NCI-H82 treated with DMSO at 0.1 percent for 48 hours (cell line): ENCODE results near the gene RNGTT.
"Not testable (repeated sequence)": the region's sequence is repeated elsewhere in the genome, so short reads cannot be mapped to it uniquely, and the experiment has no call there.

ENCODE experiments used
- DNase-seq: peaks from one replicate; lab custom pipeline; 2025; ENCODE audit not compliant: unreplicated experiment; lab: John Stamatoyannopoulos, UW

Gene RNGTT

DNA sequence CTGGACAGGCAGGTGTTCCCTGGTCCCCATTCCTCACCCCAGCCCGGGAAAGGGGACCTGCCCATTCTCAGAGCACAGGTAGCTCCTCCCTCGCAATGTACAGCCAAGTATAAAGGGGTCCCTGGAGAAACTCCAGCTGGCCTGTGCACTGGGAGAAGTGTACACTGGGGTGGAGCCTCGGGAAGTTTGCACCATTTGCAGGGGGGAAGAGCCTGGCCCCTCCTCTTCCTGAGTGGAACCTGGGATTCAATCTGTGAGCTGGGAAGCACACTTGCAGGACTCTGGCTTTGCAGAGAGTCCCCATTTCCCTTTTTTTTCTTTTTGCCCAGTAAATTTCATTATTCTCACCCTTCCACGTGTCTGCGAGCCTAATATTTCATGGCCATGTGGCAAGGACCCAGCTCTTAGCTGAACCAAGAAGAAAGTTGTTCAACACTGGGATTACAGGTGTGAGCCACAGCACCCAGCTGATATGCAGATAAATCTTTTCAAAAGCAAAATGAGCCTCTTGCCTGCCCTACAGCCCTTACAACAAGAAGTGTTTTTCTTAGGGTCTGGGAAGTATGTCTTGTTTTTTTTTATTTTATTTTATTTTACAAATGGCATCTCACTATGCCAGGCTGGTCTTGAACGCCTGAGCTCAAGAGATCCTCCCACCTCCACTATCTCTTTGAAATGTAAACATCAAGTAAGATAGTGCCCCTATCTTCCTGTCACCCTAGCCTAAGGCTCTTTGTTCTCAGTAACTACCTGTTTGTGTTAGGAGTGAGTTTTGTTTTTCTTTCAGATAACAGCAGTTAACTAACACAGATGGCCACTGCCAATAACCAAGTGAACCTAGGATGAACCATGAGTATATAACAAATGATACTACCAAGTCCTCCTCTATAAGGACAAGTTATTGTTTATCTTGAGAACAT, 9.3 kb upstream of the RNGTT start:
- DNase-seq: no peak

DNA sequence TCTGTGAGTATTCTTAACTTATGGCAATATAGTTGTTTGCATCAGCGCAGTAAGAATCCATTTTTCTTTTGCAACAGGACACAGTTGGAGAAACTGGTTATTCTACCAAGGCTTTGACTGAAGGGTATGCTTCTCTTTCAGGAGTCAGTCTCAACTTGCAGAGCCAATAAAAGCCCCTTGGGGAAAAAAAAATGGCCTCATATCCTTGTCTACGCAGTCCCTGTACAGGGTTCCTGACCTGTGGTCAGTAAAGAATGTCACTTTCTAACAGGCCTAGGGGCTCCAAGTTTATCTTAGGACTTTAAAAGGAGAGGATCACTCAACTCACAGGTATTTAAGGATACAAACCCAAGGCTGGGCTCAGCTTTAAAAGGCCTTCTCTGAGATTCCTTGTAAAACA, 6.9 kb upstream of the RNGTT start:
- DNase-seq: no peak

DNA sequence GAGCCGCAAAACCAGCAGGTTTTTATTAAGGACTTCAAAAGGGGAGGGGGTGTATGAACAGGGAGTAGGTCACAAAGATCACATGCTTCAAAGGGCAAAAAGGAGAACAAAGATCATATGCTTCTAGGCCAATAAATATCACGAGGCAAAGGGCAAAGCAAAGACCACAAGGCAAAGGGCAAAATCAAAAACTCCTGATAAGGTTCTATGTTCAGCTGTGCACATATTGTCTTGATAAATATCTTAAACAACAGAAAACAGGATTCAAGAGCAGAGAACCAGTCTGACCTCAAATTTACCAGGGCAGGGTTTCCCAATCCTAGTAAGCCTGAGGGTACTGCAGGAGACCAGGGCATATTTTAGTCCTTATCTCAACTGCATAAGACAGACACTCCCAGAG, 5.8 kb upstream of the RNGTT start:
- DNase-seq: not testable (repeated sequence)

DNA sequence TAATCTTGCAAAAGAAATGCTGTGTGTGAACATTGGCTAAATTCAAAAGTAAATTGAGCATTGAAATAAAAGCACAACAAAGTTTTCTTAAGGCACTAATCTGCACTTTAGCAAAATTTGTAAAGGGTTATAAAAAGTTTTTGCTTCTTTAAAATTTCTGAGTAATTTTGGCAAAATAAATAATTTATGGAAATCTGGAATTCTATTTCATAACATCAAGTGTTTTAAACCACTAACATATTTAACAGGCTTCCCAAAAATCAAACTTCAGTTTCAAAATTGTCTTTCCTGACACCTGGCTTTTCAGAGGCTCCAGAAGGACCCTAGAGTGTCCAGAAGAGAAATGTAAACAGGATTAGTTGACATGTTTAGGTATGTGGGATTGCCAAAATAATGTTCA, 4.5 kb upstream of the RNGTT start:
- no peak for DNase-seq

DNA sequence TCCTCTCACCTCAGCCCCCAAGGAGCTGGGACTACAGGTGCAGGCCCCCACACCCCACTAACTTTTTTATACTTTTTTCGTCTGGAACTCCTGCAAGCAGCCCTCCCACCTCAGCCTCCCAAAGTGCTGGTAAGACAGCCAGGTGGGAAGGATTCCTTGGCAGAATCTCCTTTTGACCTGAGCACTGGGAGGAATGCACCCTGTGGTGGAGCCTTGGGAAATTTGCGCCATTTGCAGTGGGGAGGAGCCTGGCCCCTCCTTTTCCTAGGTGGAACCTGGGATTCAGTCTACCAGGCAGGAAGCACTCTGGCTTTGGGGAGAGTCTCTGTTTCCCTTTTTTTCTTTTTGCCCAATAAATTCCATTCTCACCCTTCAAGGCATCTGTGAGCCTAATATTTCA, 2.3 kb upstream of the RNGTT start:
- DNase-seq: no peak

DNA sequence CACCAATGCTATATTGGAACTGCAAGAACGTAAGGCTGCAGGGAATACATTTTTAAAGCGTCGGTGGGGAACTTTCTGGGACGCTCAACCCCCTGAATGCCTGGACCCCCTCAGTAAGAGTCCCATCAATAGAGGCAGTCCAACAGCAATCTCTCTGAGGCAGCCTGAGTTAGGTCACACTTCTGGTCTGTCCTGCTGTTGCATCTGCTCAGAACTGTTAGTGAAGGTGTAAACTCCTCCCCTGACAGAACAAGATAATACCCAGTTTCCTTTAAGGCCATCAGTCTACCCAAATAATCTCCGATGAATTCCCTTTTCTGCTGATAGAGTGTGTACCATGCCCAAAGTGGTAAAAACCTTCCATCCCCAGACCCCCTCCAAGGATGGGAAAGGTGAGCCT, 1.1 kb upstream of the RNGTT start:
- DNase-seq: no peak

DNA sequence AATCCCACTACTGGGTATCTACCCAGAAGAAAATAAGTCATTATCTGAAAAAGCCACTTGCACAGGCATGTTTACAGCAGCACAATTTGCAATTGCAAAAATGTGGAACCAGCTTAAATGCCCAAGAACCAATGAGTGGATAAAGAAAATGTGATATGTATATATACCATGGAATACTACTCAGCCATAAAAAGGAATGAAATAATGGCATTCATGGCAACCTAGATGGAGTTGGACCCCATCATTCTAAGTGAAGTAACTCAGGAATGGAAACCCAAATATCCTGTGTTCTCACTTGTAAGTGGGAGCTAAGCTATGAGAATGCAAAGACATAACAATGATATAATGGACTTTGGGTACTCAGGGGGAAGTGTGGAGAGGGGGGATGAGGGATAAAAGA, 4.6 kb downstream of the RNGTT start:
- no peak for DNase-seq

DNA sequence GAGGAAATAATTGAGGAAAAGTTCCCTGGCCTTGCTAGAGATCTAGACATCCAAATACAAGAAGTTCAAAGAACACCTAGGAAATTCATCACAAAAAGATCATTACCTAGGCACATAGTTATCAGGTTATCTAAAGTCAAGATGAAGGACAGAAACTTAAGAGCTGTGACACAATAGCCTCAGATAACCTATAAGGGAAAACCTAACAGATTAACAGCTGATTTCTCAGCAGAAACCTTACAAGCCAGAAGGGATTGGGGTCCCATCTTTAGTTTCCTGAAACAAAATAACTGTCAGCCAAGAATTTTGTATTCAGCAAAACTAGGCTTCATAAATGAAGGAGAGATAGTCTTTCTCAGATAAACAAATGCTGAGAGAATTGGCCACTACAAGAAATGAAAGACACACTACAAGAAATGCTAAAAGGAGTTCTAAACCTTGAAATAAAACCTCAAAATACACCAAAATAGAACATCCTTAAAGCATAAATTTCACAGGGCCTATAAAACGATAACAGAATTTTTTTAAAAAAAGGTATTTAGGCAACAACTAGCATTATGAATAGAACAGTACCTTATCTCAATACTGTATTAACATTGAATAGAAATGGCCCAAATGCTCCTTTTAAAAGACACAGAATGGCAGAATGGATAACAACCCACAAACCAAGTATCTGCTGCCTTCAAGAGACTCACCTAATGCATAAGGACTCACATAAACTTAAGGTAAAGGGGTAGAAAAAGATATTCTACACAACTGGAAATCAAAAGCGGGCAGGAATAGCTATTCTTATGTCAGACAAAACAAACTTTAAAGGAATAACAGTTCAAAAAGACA, 9.7 kb downstream of the RNGTT start:
- DNase-seq: no peak

DNA sequence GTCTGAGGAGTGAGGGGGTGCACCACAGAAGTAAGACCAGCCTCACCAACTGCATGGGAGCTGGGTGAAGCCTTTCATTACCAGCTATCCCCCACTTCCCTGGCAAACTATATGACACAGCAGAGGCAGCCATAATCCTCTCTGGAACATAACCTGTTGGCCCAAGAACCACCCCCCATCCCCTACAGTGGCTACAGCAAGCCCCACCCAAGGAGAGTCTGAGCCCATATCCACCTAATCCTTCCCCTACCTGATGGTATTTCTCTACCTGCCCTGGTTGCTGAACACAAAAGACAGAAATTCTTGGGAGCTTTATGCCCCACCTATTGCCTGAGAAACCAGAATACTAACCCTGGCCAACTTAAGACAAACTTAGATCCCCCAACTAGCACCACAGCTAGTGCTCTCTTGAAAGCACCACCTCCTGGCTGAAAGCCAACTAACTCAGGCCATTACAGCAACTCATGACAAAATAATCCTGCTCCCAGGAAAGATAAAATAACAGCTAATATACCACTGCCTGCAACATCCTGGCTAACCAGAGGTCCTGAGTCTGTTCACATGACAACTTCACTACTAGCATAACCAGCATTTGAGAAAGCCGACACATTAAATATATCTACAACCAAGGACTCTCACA, 11.2 kb downstream of the RNGTT start:
- no peak for DNase-seq

DNA sequence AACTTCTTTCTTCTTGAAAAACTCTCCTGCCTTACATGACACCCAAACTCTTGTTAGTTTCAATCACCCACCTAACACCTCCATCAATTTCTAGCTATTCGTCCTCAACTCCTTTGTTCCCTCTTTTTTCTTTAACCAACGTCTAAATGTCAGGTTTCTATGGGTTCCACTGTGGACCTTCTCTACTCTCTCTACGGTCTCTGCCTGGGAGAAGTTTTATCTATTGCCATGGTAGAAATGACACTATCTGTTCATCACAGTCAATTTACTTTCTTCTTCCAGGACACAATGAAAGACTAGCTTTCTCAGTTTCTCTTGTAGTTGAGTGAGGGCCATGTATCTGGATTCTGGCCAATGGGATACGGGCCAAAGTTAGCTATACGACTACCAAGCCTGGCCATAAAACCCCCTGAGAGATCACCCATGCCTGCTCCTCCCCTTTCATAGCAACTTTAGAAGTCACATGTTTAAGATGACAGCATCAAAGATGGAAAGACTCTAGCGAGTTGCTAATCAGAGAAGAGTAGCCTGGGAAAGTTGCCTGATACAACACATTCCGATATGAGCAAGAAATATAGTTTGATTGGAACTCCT, 17.9 kb downstream of the RNGTT start:
- DNase-seq: no peak

DNA sequence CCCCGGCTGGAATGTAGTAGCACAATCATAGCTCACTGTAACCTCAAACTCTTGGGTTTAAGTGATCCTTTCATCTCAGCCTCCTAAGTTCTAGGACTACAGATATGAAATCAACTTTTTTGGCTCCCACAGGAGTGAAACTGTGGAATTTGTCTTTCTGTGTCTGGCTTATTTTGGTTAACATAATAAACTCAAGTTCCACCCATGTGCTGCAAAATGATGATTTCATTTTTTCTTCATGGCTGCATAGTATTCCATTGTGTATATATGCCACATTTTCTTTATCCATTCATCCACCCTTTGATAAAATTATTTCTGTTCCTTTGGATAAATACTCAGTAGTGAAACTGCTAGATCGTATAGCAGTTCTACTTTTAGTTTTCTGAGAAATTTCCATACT, 29.9 kb downstream of the RNGTT start:
- no peak for DNase-seq

DNA sequence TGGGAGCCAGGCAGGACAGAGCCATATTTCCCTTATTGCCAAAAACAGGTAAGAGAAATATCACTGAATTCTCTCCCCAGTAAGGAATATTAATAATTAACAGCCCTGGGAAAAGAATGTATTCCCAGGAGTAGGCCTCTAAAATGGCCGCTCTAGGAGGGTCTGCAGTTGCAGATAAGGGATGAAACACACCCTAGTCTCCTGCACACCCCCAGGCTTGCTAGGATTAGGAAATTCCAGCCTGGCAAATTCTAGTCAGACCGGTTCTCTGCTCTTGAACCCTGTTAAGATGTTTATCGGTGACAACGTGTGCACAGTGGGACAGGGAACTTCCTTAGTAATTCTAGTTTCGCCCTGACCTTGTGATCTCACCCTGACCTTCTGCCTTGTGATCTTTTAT, 31.4 kb downstream of the RNGTT start:
- not testable (repeated sequence) for DNase-seq

DNA sequence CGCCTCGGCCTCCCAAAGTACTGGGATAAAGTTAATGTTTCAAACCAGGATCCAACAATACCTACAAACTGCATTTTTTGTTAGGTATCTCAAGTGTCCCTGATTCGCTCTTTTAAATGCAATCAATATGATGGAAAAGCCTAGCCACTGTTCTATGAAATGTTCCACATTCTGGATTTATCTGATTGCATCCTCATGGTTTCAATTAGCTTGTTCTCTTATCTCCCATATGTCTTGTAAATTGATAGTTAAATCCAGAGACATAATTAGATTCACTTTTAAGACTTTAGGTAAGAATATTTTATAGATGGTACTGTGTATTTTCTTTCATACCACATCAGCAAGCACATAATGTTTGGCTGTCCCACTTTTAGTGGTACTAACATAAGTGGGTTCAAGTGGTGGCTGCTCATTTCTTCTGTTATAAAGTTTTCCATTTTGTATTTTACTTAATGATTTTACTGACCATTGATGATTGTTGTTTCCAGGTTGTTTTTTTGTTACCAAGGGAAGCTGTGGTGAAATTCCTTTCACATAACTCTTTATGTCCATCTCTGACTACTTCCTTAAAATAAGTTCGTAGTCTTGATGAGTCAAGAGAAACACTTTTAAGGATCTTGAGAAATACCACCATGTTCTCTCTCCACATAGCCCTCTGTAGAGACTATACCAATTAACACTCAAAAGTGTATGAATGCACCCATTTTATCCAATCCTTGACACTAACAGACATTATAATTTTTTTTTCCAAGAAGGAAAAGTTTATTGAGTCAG, 40.5 kb downstream of the RNGTT start:
- DNase-seq: no peak

DNA sequence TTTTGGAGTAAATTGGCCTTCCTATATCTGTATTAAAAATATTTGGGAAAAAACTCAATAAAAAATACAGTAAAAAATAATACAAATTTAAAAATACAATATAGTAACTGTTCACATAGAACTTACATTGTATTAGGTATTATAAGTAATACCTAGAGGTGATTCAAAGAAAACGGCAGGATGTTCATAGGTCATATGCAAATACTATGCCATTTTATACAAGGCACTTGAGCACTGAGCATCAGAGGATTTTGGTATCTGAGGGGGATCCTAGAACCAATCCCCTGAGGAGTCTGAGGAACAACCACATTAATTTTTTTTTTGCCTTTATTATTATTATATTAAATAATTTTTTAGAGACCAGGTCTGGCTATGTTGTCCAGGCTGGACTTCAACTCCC, 41.7 kb downstream of the RNGTT start:
- no peak for DNase-seq

DNA sequence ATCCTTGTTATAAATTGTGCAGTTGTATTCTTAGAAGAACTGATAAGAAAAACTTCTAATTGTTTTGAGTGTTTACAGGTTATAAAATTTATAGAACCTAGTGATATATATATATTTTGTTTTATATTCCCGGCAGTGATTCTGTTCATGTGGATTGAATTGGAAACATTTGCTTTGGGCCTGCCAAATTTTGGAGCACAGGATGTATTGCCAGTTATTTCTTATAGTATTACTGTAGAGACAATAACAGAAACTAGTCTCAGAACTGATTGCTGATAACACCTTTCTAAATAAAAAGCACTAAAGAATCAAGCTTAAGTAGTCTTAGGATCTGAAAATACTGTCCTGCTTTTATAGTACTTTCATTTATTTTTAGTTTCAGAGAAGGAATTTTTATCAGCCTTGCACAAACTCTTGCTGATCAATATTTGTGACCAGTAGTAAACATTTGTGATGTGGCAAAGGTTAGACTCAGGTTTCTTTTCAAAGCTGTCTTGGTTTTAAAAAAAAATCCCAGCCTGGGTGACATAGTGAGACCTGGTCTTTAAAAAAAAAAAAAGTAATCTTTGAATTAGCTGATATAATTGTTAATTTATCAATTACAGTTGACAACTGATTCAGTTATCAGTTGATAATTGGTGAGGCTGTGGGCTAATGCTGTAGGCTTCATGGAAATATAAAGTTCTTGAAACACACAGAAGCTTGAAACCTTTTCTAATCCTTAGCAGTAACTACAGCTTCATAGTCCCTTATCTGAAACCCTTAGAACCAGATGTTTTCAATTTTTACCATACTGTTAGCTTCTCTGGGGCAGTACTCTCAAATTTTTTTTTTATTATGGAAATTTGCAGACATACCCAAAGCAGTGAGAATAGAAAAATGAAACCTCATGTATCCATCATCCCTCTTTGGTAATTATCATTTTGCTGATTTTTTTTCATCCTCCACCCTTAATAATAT, 42.4 kb downstream of the RNGTT start:
- no peak for DNase-seq

DNA sequence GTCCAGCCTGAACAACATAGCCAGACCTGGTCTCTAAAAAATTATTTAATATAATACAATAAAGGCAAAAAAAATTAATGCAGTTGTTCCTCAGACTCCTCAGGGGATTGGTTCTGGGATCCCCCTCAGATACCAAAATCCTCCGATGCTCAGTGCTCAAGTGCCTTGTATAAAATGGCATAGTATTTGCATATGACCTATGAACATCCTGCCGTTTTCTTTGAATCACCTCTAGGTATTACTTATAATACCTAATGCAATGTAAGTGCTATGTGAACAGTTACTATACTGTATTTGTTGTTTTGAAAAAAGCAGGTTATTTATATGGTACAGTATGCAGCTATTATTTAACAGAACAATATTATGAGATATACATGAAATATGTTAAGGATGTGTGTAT, 43.3 kb downstream of the RNGTT start:
- DNase-seq: no peak

DNA sequence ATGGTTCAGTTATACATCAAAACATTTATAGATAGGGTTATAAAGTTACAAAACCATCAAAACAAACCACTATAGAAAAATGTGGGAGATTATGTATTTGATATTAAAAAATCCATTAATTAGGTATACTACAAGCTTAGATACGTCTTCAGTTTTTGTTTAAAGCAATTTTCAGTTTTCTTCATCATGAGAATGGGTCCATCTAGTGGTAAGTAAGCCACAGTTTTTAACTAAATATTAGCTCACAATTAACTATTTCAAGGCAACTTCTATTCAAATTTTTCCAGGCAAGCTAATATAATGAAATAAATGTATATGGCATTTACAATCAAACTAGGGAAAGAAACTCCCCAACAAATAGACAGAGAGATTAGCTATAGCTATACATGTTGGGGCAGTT, 44.4 kb downstream of the RNGTT start:
- DNase-seq: no peak

DNA sequence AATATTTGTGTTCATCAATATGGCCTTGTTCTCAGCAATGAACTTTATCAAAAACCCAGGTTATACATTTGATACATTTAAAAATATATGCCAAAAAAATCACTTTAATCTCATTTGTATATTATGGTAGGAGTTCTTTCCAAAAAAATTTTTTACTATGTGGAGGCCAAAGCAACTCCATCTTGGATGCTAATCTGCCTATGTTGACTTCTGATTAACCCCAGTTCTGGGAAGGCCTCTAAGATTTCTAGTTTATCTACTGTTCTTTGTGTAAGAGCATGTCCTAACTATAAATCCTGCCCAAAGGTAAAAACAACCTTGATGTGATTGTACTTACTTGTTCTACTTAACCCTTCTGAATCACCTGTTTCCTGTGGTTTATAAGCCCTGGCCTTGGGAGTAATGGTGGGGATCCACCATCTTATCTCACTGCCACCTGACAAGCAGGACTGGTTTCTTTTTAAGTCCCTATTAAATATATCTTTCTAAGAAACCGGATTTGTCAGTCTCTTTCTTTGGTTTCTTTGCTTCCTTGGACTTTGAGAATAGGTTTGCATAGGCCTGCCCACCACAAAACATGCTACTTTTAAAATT, 46.7 kb downstream of the RNGTT start:
- DNase-seq: no peak
